ENCODE results near the gene ATP5MK. TPM values are rescaled to one million over a fixed set of nuclear protein-coding genes. Genes with fewer than 3 reads are reported as not detected.
A peak's percentile ranks its signal among the peaks of the same experiment; 100 is the strongest.

ATP5MK gene
- total and polyA plus RNA-seq, 2 experiments from 2014 or later = 81.4 to 909 TPM

GRCh38 chr10:103396789-103397087, 463 bp upstream of the ATP5MK start:
- Histone ChIP-seq H3K4me3 (peak overlapping the region; percentile 86), H3K36me3 (peaks cover 26% of the 10 kb centered on the region), H3K27ac (peak overlapping the region; percentile 37), H3K9me3 (ENCODE audit: low read depth) (no peaks in the 10 kb centered on the region), H3K4me1 (ENCODE audit: low read depth) (peaks cover 16% of the 10 kb centered on the region), H3K27me3 (no peaks in the 10 kb centered on the region)
- no peak for DNase-seq (ENCODE audit: low read depth in 1 of 2, low spot score in 1 of 2)
- TF ChIP-seq CTCF (IDR thresholded peaks at IDR 0.05; ENCODE audit: low read depth, low read length) = no peak

- peak; percentile 31 to 38 for DNase-seq (ENCODE audit: low read depth in 1 of 2, low spot score in 1 of 2)
- Histone ChIP-seq H3K4me3 (peak overlapping the region; percentile 86), H3K4me1 (ENCODE audit: low read depth) (peaks cover 16% of the 10 kb centered on the region), H3K27me3 (no peaks in the 10 kb centered on the region), H3K36me3 (peaks cover 28% of the 10 kb centered on the region), H3K27ac (peak overlapping the region; percentile 93), H3K9me3 (ENCODE audit: low read depth) (no peaks in the 10 kb centered on the region)
- TF ChIP-seq CTCF (IDR thresholded peaks at IDR 0.05; ENCODE audit: low read depth, low read length) = no peak
These were observed 565 bp downstream of the ATP5MK start for GRCh38 chr10:103395754-103396066.

GRCh38 chr10:103394180-103394579, 2.1 kb downstream of the ATP5MK start:
- TF ChIP-seq CTCF (IDR thresholded peaks at IDR 0.05; ENCODE audit: low read depth, low read length) = no peak
- peaks cover 16% of the 10 kb centered on the region for H3K4me1 ChIP-seq (ENCODE audit: low read depth)
- no peaks in the 10 kb centered on the region for H3K27me3 ChIP-seq
- peak in 1 of 2 donors; percentile 4 for DNase-seq (ENCODE audit: low read depth in 1 of 2, low spot score in 1 of 2)
- no peak overlapping the region for H3K27ac ChIP-seq
- no peaks in the 10 kb centered on the region for H3K9me3 ChIP-seq (ENCODE audit: low read depth)
- no peak overlapping the region for H3K4me3 ChIP-seq
- peaks cover 38% of the 10 kb centered on the region for H3K36me3 ChIP-seq

- H3K4me1 ChIP-seq (ENCODE audit: low read depth) = no peaks in the 10 kb centered on the region
- H3K36me3 ChIP-seq = peaks cover 32% of the 10 kb centered on the region
- no peak overlapping the region for H3K4me3 ChIP-seq
- TF ChIP-seq CTCF (IDR thresholded peaks at IDR 0.05; ENCODE audit: low read depth, low read length) = no peak
- no peaks in the 10 kb centered on the region for H3K9me3 ChIP-seq (ENCODE audit: low read depth)
- H3K27ac ChIP-seq = no peak overlapping the region
- no peaks in the 10 kb centered on the region for H3K27me3 ChIP-seq
- no peak for DNase-seq (ENCODE audit: low read depth in 1 of 2, low spot score in 1 of 2)
These were observed 13.5 kb downstream of the ATP5MK start for GRCh38 chr10:103382769-103383168.

GRCh38 chr10:103374263-103374662, 22.0 kb downstream of the ATP5MK start:
- DNase-seq (ENCODE audit: low read depth in 1 of 2, low spot score in 1 of 2) = no peak
- Histone ChIP-seq H3K9me3 (ENCODE audit: low read depth) (no peaks in the 10 kb centered on the region), H3K27ac (no peak overlapping the region), H3K36me3 (peaks cover 9% of the 10 kb centered on the region), H3K4me3 (no peak overlapping the region), H3K27me3 (no peaks in the 10 kb centered on the region), H3K4me1 (ENCODE audit: low read depth) (no peaks in the 10 kb centered on the region)
- no peak for TF ChIP-seq CTCF (IDR thresholded peaks at IDR 0.05; ENCODE audit: low read depth, low read length)

- Histone ChIP-seq H3K27ac (no peak overlapping the region), H3K36me3 (peaks cover 8% of the 10 kb centered on the region), H3K9me3 (ENCODE audit: low read depth) (no peaks in the 10 kb centered on the region), H3K27me3 (no peaks in the 10 kb centered on the region), H3K4me1 (ENCODE audit: low read depth) (peaks cover 6% of the 10 kb centered on the region), H3K4me3 (no peak overlapping the region)
- DNase-seq (ENCODE audit: low read depth in 1 of 2, low spot score in 1 of 2) = no peak
- TF ChIP-seq CTCF (IDR thresholded peaks at IDR 0.05; ENCODE audit: low read depth, low read length) = no peak
These were observed 22.7 kb downstream of the ATP5MK start for GRCh38 chr10:103373544-103373943.
